GM18951 (cell line): Measurements from ENCODE around the gene DNASE2.
A peak's percentile ranks its signal among the peaks of the same experiment; 100 is the strongest.

Source experiments
- POLR2A ChIP-seq: IDR thresholded peaks from 4 replicates; pipeline ENCODE4 v1.6.1; 2011; ENCODE audit warnings: mild to moderate bottlenecking; ENCODE audit not compliant: insufficient read length, insufficient read depth; ENCODE audit errors: extremely low read depth
- in situ Hi-C: fragments of 300-500 bp; cut with MboI; formaldehyde crosslinking; loops from one replicate; pipeline ENCODE4 v1.12.0; 2022; ENCODE audit warnings: low sequenced_read_pairs, mixed read lengths, inconsistent platforms; ENCODE audit not compliant: unreplicated experiment

The DNASE2 gene

GRCh38 chr19:12880551-12881171 lies 588 bp downstream of the DNASE2 start:
- no peak for TF ChIP-seq POLR2A
- in situ Hi-C loops: no loop called here

GRCh38 chr19:12875086-12875485 lies 6.2 kb downstream of the DNASE2 start:
- TF ChIP-seq POLR2A: no peak
- in situ Hi-C loops: no loop called here

- in situ Hi-C loops: no loop called here
Measured at GRCh38 chr19:12873891-12874745, 7.1 kb downstream of the DNASE2 start.

GRCh38 chr19:12872941-12873890 lies 8.0 kb downstream of the DNASE2 start:
- no peak for TF ChIP-seq POLR2A
- in situ Hi-C loops: no loop called here

More at GRCh38 chr19:12873891-12874745, 7.1 kb downstream of the DNASE2 start:
- no peak for TF ChIP-seq POLR2A

GRCh38 chr19:12872255-12872654 lies 9.0 kb downstream of the DNASE2 start:
- in situ Hi-C loops: no loop called here
- no peak for TF ChIP-seq POLR2A

GRCh38 chr19:12871681-12872080 lies 9.6 kb downstream of the DNASE2 start:
- TF ChIP-seq POLR2A: no peak
- in situ Hi-C loops: no loop called here

- no peak for TF ChIP-seq POLR2A
- in situ Hi-C loops: no loop called here
Measured at GRCh38 chr19:12868540-12869112, 12.6 kb downstream of the DNASE2 start.

GRCh38 chr19:12867120-12868099 lies 13.8 kb downstream of the DNASE2 start:
- peak; percentile 53 for TF ChIP-seq POLR2A
- in situ Hi-C loops: no loop called here

- no peak for TF ChIP-seq POLR2A
- in situ Hi-C loops: no loop called here
Measured at GRCh38 chr19:12866416-12867119, 14.7 kb downstream of the DNASE2 start.

GRCh38 chr19:12865746-12866415 lies 15.4 kb downstream of the DNASE2 start:
- in situ Hi-C loops: no loop called here
- TF ChIP-seq POLR2A: no peak
